ENCODE results near the gene KRTAP10-8. TPM values are rescaled to one million over a fixed set of nuclear protein-coding genes. Genes with fewer than 3 reads are reported as not detected.

The KRTAP10-8 gene
- total RNA-seq, 1 experiment from 2014 or later: not detected

DNA sequence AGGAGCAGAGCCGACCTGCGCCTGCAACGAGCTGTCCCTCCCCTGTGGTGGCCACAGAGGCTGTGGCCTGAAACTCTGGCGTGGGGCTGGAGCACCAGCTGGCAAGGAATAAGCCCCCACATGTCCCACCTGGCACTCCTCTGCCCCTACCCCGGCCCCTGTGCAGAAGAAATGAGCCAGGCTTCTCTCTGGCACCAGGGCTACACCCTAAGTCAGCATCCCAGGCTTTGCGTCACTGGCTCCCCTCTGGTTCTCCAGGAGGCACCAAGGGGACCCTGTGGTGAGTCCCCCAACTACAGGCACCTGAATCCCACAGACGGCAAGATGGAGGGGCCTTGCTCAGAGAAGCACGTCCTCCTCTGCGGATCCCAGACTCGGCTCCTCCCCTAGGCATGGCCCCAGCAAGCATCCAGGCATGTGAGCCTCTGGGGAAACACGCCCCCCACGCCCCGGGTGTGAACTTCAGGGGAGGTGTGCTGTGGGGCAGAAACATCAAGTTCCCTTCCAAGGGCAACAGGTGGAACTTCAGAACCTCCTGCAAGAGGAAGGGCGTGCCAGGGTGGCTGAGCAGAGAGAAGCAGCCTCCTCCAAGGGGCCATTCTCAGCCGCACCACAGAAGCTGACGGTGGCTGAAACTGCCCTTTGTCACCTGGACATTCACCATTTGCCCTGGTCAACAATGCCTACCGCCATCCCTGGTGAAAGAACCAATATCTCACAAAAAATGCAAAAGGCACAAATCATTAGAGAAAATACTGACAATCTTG, 8.6 kb upstream of the KRTAP10-8 start:
- no peak for DNase-seq
- H3F3A ChIP-seq (ENCODE audit: low read length, unreplicated experiment): no peaks in the 10 kb centered on the region
- H3K9me2 ChIP-seq (replicated peaks; ENCODE audit: low read length): no peaks in the 10 kb centered on the region
- ChIA-PET POLR2A (ENCODE audit: unreplicated experiment) (no interaction called here), CTCF (no interaction called here)
- no peaks in the 10 kb centered on the region for H3K9me3 ChIP-seq (ENCODE audit: low read length)
- H3K9ac ChIP-seq (ENCODE audit: low read length): no peak overlapping the region
- no peak overlapping the region for H2AFZ ChIP-seq (ENCODE audit: low read length)
- H4K20me1 ChIP-seq (ENCODE audit: low read length): no peaks in the 10 kb centered on the region
- no peaks in the 10 kb centered on the region for H3K27me3 ChIP-seq (ENCODE audit: low read length)
- H3K4me3 ChIP-seq (ENCODE audit: low read length): no peak overlapping the region
- BruUV-seq (replicated peaks): no TSS peak
- no peak overlapping the region for H3K4me2 ChIP-seq (ENCODE audit: low read length)
- no peaks in the 10 kb centered on the region for H3K36me3 ChIP-seq (ENCODE audit: low read depth, low read length)
- no peak overlapping the region for H3K27ac ChIP-seq (ENCODE audit: low read length)
- ATAC-seq: no peak
- no peaks in the 10 kb centered on the region for H3K4me1 ChIP-seq (ENCODE audit: insufficient read depth, low read length)
- TF ChIP-seq EZH2phosphoT487 (IDR thresholded peaks at IDR 0.05; ENCODE audit: borderline replicate concordance, low read length): no peak
- no peak for TF ChIP-seq EZH2 (IDR thresholded peaks at IDR 0.05; ENCODE audit: low read length, unreplicated experiment)
- no peak for TF ChIP-seq CTCF (conservative IDR thresholded peaks at IDR 0.05; ENCODE audit: low read depth, low read length)
- H3K79me2 ChIP-seq (ENCODE audit: low read length): no peaks in the 10 kb centered on the region
- intact Hi-C loops (cut with micrococcal nuclease): no loop called here

GRCh38 chr21:44603911-44604310, 8.0 kb upstream of the KRTAP10-8 start:
- DNase-seq (no peak), ATAC-seq (no peak)
- CTCF ChIA-PET: no interaction called here
- H2AFZ ChIP-seq (ENCODE audit: low read length): no peak overlapping the region
- POLR2A ChIA-PET (ENCODE audit: unreplicated experiment): no interaction called here
- H3K27me3 ChIP-seq (ENCODE audit: low read length): no peaks in the 10 kb centered on the region
- no peaks in the 10 kb centered on the region for H3K36me3 ChIP-seq (ENCODE audit: low read depth, low read length)
- H3K4me1 ChIP-seq (ENCODE audit: insufficient read depth, low read length): no peaks in the 10 kb centered on the region
- H3K9me2 ChIP-seq (replicated peaks; ENCODE audit: low read length): no peaks in the 10 kb centered on the region
- no peak overlapping the region for H3K9ac ChIP-seq (ENCODE audit: low read length)
- no peak overlapping the region for H3K4me2 ChIP-seq (ENCODE audit: low read length)
- TF ChIP-seq EZH2 (IDR thresholded peaks at IDR 0.05; ENCODE audit: low read length, unreplicated experiment) (no peak), EZH2phosphoT487 (IDR thresholded peaks at IDR 0.05; ENCODE audit: borderline replicate concordance, low read length) (no peak), CTCF (conservative IDR thresholded peaks at IDR 0.05; ENCODE audit: low read depth, low read length) (no peak)
- H4K20me1 ChIP-seq (ENCODE audit: low read length): no peaks in the 10 kb centered on the region
- no peak overlapping the region for H3K27ac ChIP-seq (ENCODE audit: low read length)
- intact Hi-C loops (cut with micrococcal nuclease): no loop called here
- H3K79me2 ChIP-seq (ENCODE audit: low read length): no peaks in the 10 kb centered on the region
- H3K4me3 ChIP-seq (ENCODE audit: low read length): no peak overlapping the region
- H3K9me3 ChIP-seq (ENCODE audit: low read length): no peaks in the 10 kb centered on the region
- no peaks in the 10 kb centered on the region for H3F3A ChIP-seq (ENCODE audit: low read length, unreplicated experiment)
- BruUV-seq (replicated peaks): no TSS peak

GRCh38 chr21:44606495-44606894, 5.4 kb upstream of the KRTAP10-8 start:
- Histone ChIP-seq H3K36me3 (ENCODE audit: low read depth, low read length) (no peaks in the 10 kb centered on the region), H3K4me2 (ENCODE audit: low read length) (no peak overlapping the region), H3K4me1 (ENCODE audit: insufficient read depth, low read length) (no peaks in the 10 kb centered on the region), H3K27ac (ENCODE audit: low read length) (no peak overlapping the region), H4K20me1 (ENCODE audit: low read length) (no peaks in the 10 kb centered on the region), H3K79me2 (ENCODE audit: low read length) (no peaks in the 10 kb centered on the region), H3K9me2 (replicated peaks; ENCODE audit: low read length) (no peaks in the 10 kb centered on the region), H3F3A (ENCODE audit: low read length, unreplicated experiment) (no peaks in the 10 kb centered on the region), H3K9me3 (ENCODE audit: low read length) (no peaks in the 10 kb centered on the region), H3K4me3 (ENCODE audit: low read length) (no peak overlapping the region), H3K27me3 (ENCODE audit: low read length) (no peaks in the 10 kb centered on the region), H3K9ac (ENCODE audit: low read length) (no peak overlapping the region), H2AFZ (ENCODE audit: low read length) (no peak overlapping the region)
- DNase-seq: no peak
- no peak for ATAC-seq
- CTCF ChIA-PET: no interaction called here
- intact Hi-C loops (cut with micrococcal nuclease): no loop called here
- no TSS peak for BruUV-seq (replicated peaks)
- no peak for TF ChIP-seq CTCF (conservative IDR thresholded peaks at IDR 0.05; ENCODE audit: low read depth, low read length)
- no peak for TF ChIP-seq EZH2 (IDR thresholded peaks at IDR 0.05; ENCODE audit: low read length, unreplicated experiment)
- no peak for TF ChIP-seq EZH2phosphoT487 (IDR thresholded peaks at IDR 0.05; ENCODE audit: borderline replicate concordance, low read length)
- POLR2A ChIA-PET (ENCODE audit: unreplicated experiment): no interaction called here
